K562 (cell line): ENCODE data around the gene DOCK8. TPM values are rescaled to one million over a fixed set of nuclear protein-coding genes. Genes with fewer than 3 reads are reported as not detected.

ENCODE experiments used
- ATAC-seq: fragments of 200-7000 bp; cut with Tn5 transposase; 3 replicates; pipeline ENCODE4 v1.9.1; 2020; ENCODE audit warnings: moderate library complexity
- BruUV-seq: library from RNA; stranded (reverse); fragments of 400-500 nt; replicated peaks from 2 replicates; lab custom pipeline; 2021; lab: Mats Ljungman, UMichigan
- CTCF ChIA-PET: fragments of 300-600 bp; formaldehyde crosslinking; extraction: SDS; loops from one replicate; lab custom pipeline; 2021; ENCODE audit warnings: low intra/inter-chr PET ratio; lab: Yijun Ruan, JAX
- POLR2A ChIA-PET: fragments of 300-600, 350-650 bp; sonication (Branson Sonifier 250); formaldehyde crosslinking; extraction: SDS; loops from one replicate; lab custom pipeline; 2021; ENCODE audit warnings: antibody characterized with exemption, inconsistent platforms; lab: Yijun Ruan, JAX
- DNase-seq, 4 experiments: peaks; one replicate each; pipeline versions ENCODE4 v3.0.0 to v3.0.0-alpha.2; 2011 to 2018; ENCODE audit warnings: low spot score in 3 of 4, mixed read lengths in 3 of 4; ENCODE audit errors: extremely low read depth in 1 of 4
- FAIRE-seq: peaks from 2 replicates; lab custom pipeline; 2011; peaks lifted over from hg19 to GRCh38; lab: Jason Lieb, UNC
- H2AFZ ChIP-seq: 2 replicates; pipeline ENCODE4 v1.6.0; 2011; ENCODE audit warnings: low read depth, low read length, control low read depth, inconsistent platforms
- H3K27ac ChIP-seq: fragments of 200-600 bp; 3 replicates; pipeline ENCODE4 v1.8.0; 2011; ENCODE audit warnings: low read depth, mild to moderate bottlenecking, control low read depth, inconsistent platforms, low read length, moderate library complexity, mixed read lengths; ENCODE audit errors: extremely low read depth
- H3K27me3 ChIP-seq, 2 experiments: fragments of 300-600 bp in 1 of 2; 2 replicates in 1 of 2; 3 replicates in 1 of 2; pipeline versions ENCODE4 v1.6.0 to v1.8.0; 2011; ENCODE audit warnings: inconsistent platforms in 2 of 2, low read length in 2 of 2, mild to moderate bottlenecking in 1 of 2, mixed read lengths in 1 of 2, moderate library complexity in 1 of 2; ENCODE audit not compliant: control insufficient read depth in 2 of 2, insufficient read depth in 2 of 2
- H3K36me3 ChIP-seq: fragments of 300-600 bp; 3 replicates; pipeline ENCODE4 v1.8.0; 2011; ENCODE audit warnings: mild to moderate bottlenecking, low read length, inconsistent platforms; ENCODE audit not compliant: control insufficient read depth, insufficient read depth
- H3K4me1 ChIP-seq, 2 experiments: fragments of 200-600 bp in 1 of 2; replicated peaks in 1 of 2; 2 replicates in 1 of 2; 3 replicates in 1 of 2; pipeline versions ENCODE4 v1.5.1 to v1.8.0; 2011; ENCODE audit warnings: inconsistent platforms in 2 of 2, low read length in 2 of 2, mild to moderate bottlenecking in 1 of 2, mixed read lengths in 1 of 2, moderate library complexity in 1 of 2; ENCODE audit not compliant: control insufficient read depth in 2 of 2, insufficient read depth in 2 of 2
- H3K4me2 ChIP-seq: 2 replicates; pipeline ENCODE4 v1.6.1; 2011; ENCODE audit warnings: low read length, control low read depth, inconsistent platforms, mixed read lengths; ENCODE audit not compliant: insufficient read depth
- H3K4me3 ChIP-seq: fragments of 200-600 bp; sonication (generic), shearing (Covaris generic); 2 replicates; pipeline ENCODE4 v1.5.1; 2016; ENCODE audit warnings: control low read depth, inconsistent platforms
- H3K79me2 ChIP-seq: fragments of 200-600 bp; 3 replicates; pipeline ENCODE4 v1.8.0; 2011; ENCODE audit warnings: low read length, inconsistent platforms; ENCODE audit not compliant: control insufficient read depth, insufficient read depth
- H3K9ac ChIP-seq, 2 experiments: 2 replicates each; pipeline versions ENCODE4 v1.6.0 to v1.6.1; 2011; ENCODE audit warnings: low read depth in 2 of 2, low read length in 2 of 2, control low read depth in 1 of 2, inconsistent platforms in 1 of 2, mild to moderate bottlenecking in 1 of 2, mixed read lengths in 1 of 2; ENCODE audit not compliant: insufficient read depth in 1 of 2
- H3K9me1 ChIP-seq: one replicate; pipeline ENCODE4 v1.6.0; 2011; ENCODE audit warnings: inconsistent platforms, mild to moderate bottlenecking, low read length, moderate library complexity; ENCODE audit not compliant: control insufficient read depth, insufficient read depth
- H3K9me3 ChIP-seq: replicated peaks from 2 replicates; pipeline ENCODE4 v1.5.1; 2011; ENCODE audit warnings: low read depth, low read length, inconsistent platforms; ENCODE audit not compliant: control insufficient read depth, insufficient read depth
- H4K20me1 ChIP-seq: replicated peaks from 2 replicates; pipeline ENCODE4 v1.6.1; 2011; ENCODE audit warnings: low read length, inconsistent platforms, mixed read lengths; ENCODE audit not compliant: control insufficient read depth, insufficient read depth
- ARHGAP35 ChIP-seq: fragments of 450-650 bp; IDR thresholded peaks from 2 replicates; pipeline ENCODE4 v1.6.1; 2018; ENCODE audit not compliant: partially characterized antibody
- BHLHE40 ChIP-seq: IDR thresholded peaks from 2 replicates; pipeline ENCODE4 v1.6.1; 2011; ENCODE audit warnings: low read length, improper control_type of control experiment
- HDAC8 ChIP-seq: fragments of 450-650 bp; IDR thresholded peaks from 2 replicates; pipeline ENCODE4 v1.6.1; 2016; ENCODE audit warnings: mild to moderate bottlenecking, missing genetic modification characterization, moderate library complexity, missing compliant biosample characterization
- HMG20A ChIP-seq: fragments of 450-650 bp; formaldehyde crosslinking; conservative IDR thresholded peaks from 2 replicates; pipeline ENCODE4 v1.4.0; 2020; ENCODE audit warnings: mild to moderate bottlenecking, mixed read lengths
- MXD1 ChIP-seq: fragments of 250-450 bp; sonication (Bioruptor Pico); IDR thresholded peaks from 2 replicates; pipeline ENCODE4 v1.8.0; 2021; ENCODE audit warnings: borderline replicate concordance, mild to moderate bottlenecking, moderate library complexity; ENCODE audit not compliant: poor library complexity, severe bottlenecking
- NR2C2 ChIP-seq, 2 experiments: fragments of 200-800 bp in 1 of 2; sonication (Bioruptor generic) in 1 of 2; sonication (generic) in 1 of 2; formaldehyde crosslinking in 1 of 2; IDR thresholded peaks; 2 replicates each; pipeline versions ENCODE4 v1.6.1 to v1.8.0; 2016 to 2022; ENCODE audit warnings: mild to moderate bottlenecking in 1 of 2, missing compliant biosample characterization in 1 of 2, missing genetic modification characterization in 1 of 2, missing genetic modification reagents in 1 of 2
- NR2F6 ChIP-seq: fragments of 450-650 bp; formaldehyde crosslinking; IDR thresholded peaks from 2 replicates; pipeline ENCODE4 v1.4.0; 2020; ENCODE audit warnings: mild to moderate bottlenecking
- PTRF ChIP-seq: fragments of 450-650 bp; IDR thresholded peaks from 2 replicates; pipeline ENCODE4 v1.6.1; 2016; ENCODE audit warnings: mild to moderate bottlenecking, missing genetic modification characterization, missing compliant biosample characterization
- SMAD1 ChIP-seq: fragments of 150-350 bp; IDR thresholded peaks from 2 replicates; pipeline ENCODE4 v1.6.1; 2014; ENCODE audit warnings: low read length, low read depth; ENCODE audit not compliant: partially characterized antibody
- SNIP1 ChIP-seq: fragments of 450-650 bp; IDR thresholded peaks from 2 replicates; pipeline ENCODE4 v1.7.1; 2017; ENCODE audit warnings: low read depth, mild to moderate bottlenecking
- TBP ChIP-seq: optimal IDR thresholded peaks from 2 replicates; pipeline ENCODE3; 2011; ENCODE audit warnings: low read depth, low read length, improper control_type of control experiment
- ZHX1 ChIP-seq: fragments of 150-350 bp; conservative IDR thresholded peaks from 2 replicates; pipeline ENCODE4 v1.6.1; 2014; ENCODE audit warnings: low read length
- ZNF140 ChIP-seq: fragments of 250-450 bp; sonication (Bioruptor Pico); IDR thresholded peaks from 2 replicates; pipeline ENCODE4 v1.8.0; 2021; ENCODE audit warnings: moderate library complexity, mild to moderate bottlenecking, inconsistent platforms
- ZNF589 ChIP-seq: fragments of 200-800 bp; sonication (Bioruptor generic); IDR thresholded peaks from 2 replicates; pipeline ENCODE4 v1.6.1; 2016; ENCODE audit warnings: low read depth, missing genetic modification characterization, missing compliant biosample characterization
- ZNF655 ChIP-seq: fragments of 250-450 bp; sonication (Bioruptor Pico); IDR thresholded peaks from 2 replicates; pipeline ENCODE4 v1.5.0; 2021
- WGBS: fragments of 100-300 bp; shearing (Covaris generic); methylation state at CpG from one replicate; pipeline ENCODE4 v1.1.6; 2016; ENCODE audit warnings: low coverage, mixed read lengths; ENCODE audit not compliant: insufficient coverage; ENCODE audit errors: missing lambda C conversion rate; 5-methylcytosine and 5-hydroxymethylcytosine counted together
- in situ Hi-C: fragments of 300-500 bp; cut with MboI; formaldehyde crosslinking; loops from 4 replicates; pipeline ENCODE4 v1.15.0; 2018; ENCODE audit warnings: inconsistent platforms, mixed read lengths
- intact Hi-C: fragments of 100-400 bp; cut with micrococcal nuclease; formaldehyde crosslinking; loops from 2 replicates; pipeline ENCODE4 v1.14.2; 2022
- polyA plus RNA-seq, 8 experiments: library from polyadenylated mRNA; depleted of rRNA in 4 of 8; stranded (reverse) in 5 of 8; unstranded in 3 of 8; fragments of >200 nt; fragmentation: Nextera tagmentation in 2 of 8; fragmentation: Illumina TruSeq in 1 of 8; extraction: Ambion mirVana in 2 of 8; extraction: Trizol in 1 of 8; gene quantifications; 2 replicates each; pipeline versions ENCODE4 v1.2.1 to v1.2.3, GENCODE V29; 2011 to 2014; ENCODE audit warnings: inconsistent platforms in 1 of 8, missing spikeins in 1 of 8
- total RNA-seq, 7 experiments: library from RNA; depleted of rRNA in 6 of 7; stranded (reverse); fragments of >200 nt in 6 of 7; fragmentation: Illumina TruSeq in 2 of 7; extraction: Trizol in 2 of 7; gene quantifications; 2 replicates each; pipeline versions ENCODE4 v1.2.1 to v1.2.3, GENCODE V29; 2011 to 2021; ENCODE audit warnings: low replicate concordance in 1 of 7

Gene DOCK8
- total and polyA plus RNA-seq, 9 of the 15 experiments (the other 6 are each of a cell fraction or from before 2014, with no cell fraction given), result 14.4 to 53.8 (median 25.1) TPM

- TF ChIP-seq NR2F6 (CRISPR knock-in tag) (no peak), PTRF (tag) (no peak), NR2C2 (CRISPR knock-in tag; IDR thresholded peaks at IDR 0.05) (no peak), NR2C2 (tag; IDR thresholded peaks at IDR 0.05) (no peak), ZNF655 (CRISPR knock-in tag) (no peak), BHLHE40 (no peak)
Measured at GRCh38 chr9:426264-426663, 211.6 kb downstream of the DOCK8 start (continued).

GRCh38 chr9:426976-427375, 212.3 kb downstream of the DOCK8 start:
- ATAC-seq (no peak), DNase-seq (no peak), FAIRE-seq (no peak)
- Histone ChIP-seq H3K4me2 (no peak overlapping the region), H3K27ac (no peak overlapping the region), H3K27me3 (no peaks in the 10 kb centered on the region), H4K20me1 (no peaks in the 10 kb centered on the region), H3K36me3 (peaks cover 58% of the 10 kb centered on the region; the same call in 2 of the 3 replicates), H3K9me1 (no peaks in the 10 kb centered on the region), H3K9me3 (no peaks in the 10 kb centered on the region), H3K4me3 (no peak overlapping the region), H3K79me2 (no peaks in the 10 kb centered on the region), H3K9ac (no peak overlapping the region), H3K4me1 (no peaks in the 10 kb centered on the region), H2AFZ (no peak overlapping the region)
- no peak for TF ChIP-seq SNIP1
- TF ChIP-seq HDAC8 (tag), result no peak
- no peak for TF ChIP-seq ZNF589
- no peak for TF ChIP-seq ARHGAP35
- no peak for TF ChIP-seq MXD1
- no peak for TF ChIP-seq ZNF140 (CRISPR knock-in tag)
- TF ChIP-seq HMG20A, result no peak
- TF ChIP-seq SMAD1, result no peak
- no peak for TF ChIP-seq ZHX1
- TF ChIP-seq TBP, result no peak
- CTCF ChIA-PET, result no interaction called here
- no TSS peak for BruUV-seq
- POLR2A ChIA-PET, result no interaction called here
- intact Hi-C loops (no loop called here), in situ Hi-C loops (no loop called here)
- 60% methylated on average over 1 of the region's 1 CpG for WGBS
